Posterior vena cava (tissue), 2 donors: Measurements from ENCODE around the gene NUDT3. TPM values are rescaled to one million over a fixed set of nuclear protein-coding genes. Genes with fewer than 3 reads are reported as not detected.

Experiments used
- DNase-seq: peaks from one replicate; pipeline ENCODE4 v3.0.0-alpha.2; 2020; ENCODE audit warnings: low spot score
- intact Hi-C, 2 donors: fragments of 100-400 bp; cut with DNase I; formaldehyde crosslinking; loops; one replicate each; pipeline versions ENCODE4 v1.14.1 to v1.14.2; 2022 to 2023
- total RNA-seq, 2 donors: library from RNA; stranded (reverse); fragmentation: NEBNext Ultra II Directional; extraction: Animal tissue kit (Norgen Biotek cat#: 25700); gene quantifications; one replicate each; pipeline ENCODE4 v1.2.1, GENCODE V29; 2021
- donor health status: DM: yes; HTN: yes; CAD: no.
- donor health status: DM: yes; HTN: yes; CAD: no.

NUDT3 gene
- total RNA-seq, 2 donors from 2014 or later: 41.9 to 49.9 TPM

DNA sequence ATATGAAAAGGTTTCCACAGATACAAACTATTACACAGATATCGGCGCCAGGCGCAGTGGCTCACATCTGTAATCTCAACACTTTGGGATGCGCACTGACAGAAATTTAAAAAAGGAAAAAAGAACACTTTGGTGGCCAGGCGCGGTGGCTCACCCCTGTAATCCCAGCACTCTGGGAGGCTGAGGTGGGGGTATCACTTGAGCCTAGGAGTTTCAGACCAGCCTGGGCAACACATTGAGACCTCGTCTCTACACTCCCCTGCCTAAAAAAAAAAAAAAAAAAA, 41.6 kb downstream of the NUDT3 start:
- intact Hi-C loops: no loop called here
- DNase-seq: no peak

DNA sequence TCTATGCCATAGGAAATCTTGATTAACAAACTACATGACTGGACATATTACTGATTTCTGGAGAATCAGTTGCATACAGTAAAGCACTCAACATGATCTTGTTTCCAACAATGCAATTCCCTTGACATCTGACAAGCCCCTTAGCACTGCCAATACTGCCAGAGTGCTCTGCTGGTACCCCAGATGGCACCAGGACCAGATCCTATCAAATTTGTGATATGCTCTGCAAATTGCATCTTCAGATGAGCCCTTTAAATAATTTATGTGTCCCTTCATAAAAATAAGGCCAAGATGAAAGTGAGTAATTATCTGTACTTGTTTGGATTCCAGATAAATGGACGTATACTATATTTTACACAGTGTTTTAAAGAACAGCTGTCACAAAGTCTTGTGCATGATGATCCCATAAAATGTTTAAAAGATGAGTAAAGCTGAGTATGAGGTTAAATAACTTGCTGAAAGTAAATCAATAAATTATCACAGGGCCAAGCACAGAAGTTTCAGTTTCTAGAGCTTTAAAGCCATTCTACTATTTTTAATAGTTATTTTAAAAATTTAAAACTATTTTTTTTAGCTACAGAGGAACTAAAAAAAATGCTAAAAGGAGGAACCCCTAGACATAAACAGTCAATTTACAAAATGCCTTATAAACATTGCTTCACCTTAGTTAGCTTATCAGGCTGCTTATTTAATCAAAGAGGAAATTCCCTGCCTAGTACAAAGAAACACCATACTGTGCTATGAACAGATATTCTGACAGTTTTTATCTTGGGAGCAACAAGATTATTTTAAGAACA, 42.1 kb downstream of the NUDT3 start:
- intact Hi-C loops: no loop called here
- no peak for DNase-seq

DNA sequence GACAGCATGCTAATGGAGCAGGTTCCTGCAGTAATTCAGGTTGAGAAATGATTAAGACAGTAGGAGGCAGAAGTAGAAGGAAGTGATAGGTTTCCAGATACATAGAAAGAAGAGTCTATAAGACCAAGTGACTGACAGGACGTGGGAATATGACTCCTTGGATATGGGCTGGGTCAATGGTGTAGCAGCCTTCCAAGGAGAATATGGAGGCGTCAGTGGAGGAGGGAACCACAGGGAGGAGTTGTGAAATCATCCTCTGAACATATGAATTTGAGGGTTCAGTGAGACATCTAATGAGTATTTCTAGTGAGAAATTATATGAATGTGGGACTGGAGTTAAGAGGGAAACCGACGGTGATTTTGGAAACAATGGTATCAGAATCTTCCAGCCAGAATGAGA, 43.3 kb downstream of the NUDT3 start:
- intact Hi-C loops: no loop called here
- no peak for DNase-seq

DNA sequence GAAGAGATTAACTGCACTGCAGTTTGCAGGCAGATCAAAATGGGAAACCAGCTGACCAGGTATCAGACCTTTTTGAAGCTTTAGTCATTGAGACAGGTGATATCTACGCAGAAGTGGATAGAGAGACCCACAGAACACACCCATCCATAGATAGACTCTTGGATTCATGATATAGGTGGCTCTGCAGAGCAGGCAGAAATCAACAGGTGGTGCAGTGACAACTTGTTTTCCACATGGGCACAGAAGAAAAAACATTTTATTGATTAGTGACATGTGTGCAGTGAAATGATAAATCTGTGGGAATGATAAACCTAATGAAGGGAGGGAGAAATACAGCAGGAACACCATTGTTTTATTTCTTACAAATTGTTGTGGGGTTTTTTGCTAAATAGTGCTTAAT, 45.2 kb downstream of the NUDT3 start:
- intact Hi-C loops: no loop called here

DNA sequence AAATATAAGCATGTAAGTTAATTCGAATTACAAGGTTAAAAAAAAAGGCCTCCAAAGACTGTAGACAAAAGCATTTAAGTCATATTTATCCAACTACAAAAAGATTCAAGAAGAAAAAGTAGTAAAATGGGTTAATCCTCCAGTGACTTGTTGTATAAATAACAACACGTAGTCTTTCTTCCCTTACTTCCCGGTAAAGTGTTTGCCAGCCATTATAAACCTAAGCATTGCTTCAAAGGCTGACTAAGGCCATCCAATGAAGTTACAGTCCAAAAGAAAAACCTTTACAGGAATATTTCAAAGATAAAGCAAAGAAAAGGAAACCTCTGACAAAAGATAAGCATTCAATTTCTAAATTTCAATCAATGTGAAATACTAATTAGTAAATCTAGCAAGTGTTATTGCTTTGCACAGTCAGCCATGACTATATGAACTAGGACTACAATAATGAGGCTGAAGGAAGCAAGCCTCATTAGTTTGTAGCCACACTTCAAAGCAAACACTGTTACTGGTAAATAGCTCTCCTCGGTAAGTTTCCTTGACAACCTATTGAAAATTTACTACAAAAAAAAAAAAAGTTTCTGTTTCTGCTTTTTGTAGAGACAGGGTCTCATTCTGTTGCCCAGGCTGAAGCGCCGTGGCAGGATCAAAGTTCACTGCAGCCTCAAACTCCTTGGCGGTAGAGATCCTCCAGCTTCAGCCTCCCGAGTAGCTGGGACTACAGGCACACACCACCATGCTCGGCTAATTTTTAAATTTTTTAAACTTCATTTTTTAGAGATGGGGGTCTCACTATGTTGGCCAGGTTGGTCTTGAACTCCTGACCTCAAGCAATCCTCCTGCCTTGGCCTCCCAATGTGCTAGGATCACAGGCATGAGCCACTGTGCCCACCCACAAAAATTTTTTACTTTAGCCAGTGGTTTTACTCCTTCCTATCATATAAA, 46.0 kb downstream of the NUDT3 start:
- DNase-seq: no peak
- intact Hi-C loops: no loop called here

More for the DNA sequence above, 45.2 kb downstream of the NUDT3 start:
- no peak for DNase-seq

DNA sequence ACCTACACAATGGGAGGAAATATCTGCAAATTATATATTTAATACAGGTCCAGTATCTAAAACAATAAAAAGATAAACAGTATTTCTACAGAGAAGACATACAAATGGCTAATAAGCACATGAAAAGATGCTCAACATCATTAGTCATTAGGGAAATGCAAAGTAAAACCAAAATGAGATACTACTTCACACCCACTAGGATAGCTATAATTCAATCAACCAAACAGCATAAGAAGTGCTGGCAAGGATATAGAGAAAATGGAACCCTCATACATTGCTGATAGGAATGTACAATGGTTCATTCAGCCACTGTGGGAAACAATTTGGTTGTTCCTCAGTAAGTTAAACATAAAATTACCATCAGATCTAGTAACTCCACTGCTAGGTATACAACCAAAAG, 48.7 kb downstream of the NUDT3 start:
- DNase-seq: no peak
- intact Hi-C loops: no loop called here

DNA sequence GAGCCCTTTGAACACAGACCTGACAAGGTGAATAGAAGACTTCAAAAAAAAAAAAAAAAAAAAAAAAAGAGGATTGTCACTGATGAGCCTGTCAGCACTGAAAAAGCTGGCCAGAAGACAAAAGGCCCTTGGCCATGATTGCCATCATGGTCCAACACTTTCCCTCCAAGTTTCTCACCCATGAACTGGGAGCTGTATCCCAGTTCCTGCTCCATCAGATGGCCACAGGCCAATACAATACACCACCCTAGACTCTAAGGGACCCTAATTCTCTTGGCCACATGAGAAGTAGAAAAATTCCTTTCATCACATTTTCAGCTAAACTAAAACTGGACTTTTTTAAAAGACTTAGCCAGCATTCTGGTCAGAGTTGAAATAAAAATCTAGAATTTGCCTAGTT, 50.2 kb downstream of the NUDT3 start:
- intact Hi-C loops: no loop called here

DNA sequence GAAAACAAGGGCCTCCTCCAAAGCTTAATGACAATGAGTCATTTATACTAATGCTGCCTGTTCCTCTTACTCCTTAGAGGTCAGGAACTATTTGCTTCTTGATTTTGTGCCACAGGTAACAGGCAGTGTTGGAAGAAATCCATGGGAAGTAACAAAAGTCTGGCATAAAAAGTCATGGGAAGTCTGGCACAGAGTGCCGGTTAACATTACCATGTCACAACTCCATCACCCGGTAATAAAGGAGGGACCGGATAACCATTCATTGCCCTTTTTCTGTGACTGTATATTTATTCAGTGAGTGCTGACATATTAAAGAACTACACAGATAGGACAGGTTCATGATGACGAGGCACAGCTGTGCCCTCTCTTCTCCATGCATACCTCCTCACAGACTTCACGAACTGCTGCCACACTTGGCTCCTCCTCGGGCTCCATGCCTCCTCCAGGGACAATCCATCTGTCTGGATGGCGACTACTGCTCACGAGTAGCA, 50.9 kb downstream of the NUDT3 start:
- intact Hi-C loops: no loop called here
- no peak for DNase-seq

More for the DNA sequence above, 50.2 kb downstream of the NUDT3 start:
- DNase-seq: no peak

DNA sequence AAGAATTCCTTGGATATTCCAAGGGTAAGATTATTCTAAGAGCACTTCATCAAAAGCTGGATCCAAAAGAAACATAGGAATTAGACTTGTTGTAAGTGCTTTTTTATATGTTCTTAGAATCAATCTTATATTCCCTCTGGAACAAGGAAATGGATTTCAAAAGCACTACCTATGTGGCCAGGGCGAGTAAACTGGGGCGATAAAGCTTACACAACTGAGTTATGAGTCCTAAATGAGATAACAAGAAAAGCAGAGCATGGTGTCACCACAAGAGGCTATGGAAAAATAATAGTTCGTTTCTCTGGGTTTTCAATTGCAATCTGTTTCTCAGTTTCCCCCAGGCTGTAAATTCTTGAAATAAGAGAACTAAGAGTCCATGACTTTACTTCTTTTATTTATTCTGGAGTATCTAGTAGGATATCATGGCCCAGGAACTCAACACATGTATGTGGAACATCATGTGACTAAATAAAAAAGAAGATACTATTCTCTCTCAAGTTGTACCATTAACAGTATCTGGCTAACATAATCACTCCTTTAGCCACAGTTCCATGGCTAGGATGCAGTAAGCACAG, 51.5 kb downstream of the NUDT3 start:
- DNase-seq: no peak
- intact Hi-C loops: no loop called here

DNA sequence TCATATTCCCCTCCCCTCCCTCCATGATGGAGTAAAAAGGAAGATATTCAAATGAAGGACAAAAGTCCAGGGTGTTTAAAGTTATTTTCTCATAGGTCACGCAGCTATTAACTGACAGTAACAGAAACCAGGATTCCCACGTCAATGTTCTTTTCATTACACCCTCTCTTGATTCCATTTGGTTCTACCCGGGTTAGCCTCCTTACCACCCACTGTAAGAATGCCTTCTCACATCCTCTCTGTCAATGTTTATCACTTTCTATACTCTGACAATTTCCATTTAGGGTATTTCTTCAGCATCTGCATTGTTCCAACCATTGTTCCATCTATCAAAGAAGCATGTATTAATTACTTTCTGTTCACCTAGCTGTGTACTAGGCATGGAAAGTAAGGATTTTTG, 52.1 kb downstream of the NUDT3 start:
- DNase-seq: no peak
- intact Hi-C loops: no loop called here

DNA sequence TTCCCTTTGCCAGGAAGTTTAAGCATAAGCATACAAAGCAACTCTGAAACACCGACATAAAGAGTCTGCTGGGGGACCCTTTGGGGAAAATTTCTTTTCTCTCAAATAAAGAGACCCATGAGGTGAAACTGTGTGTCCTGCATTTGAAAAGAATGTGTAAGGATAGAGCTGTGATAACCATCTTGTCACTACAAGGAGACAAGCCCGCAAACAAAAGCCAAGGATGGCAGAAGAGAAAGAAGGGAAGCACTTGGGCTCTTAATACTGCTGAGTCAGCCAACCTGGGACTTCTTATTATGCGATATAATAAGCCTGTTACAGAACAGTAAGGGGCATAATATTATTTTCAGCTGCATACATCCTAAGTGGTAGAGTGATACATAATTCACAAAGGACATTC, 52.5 kb downstream of the NUDT3 start:
- intact Hi-C loops: no loop called here
- no peak for DNase-seq

DNA sequence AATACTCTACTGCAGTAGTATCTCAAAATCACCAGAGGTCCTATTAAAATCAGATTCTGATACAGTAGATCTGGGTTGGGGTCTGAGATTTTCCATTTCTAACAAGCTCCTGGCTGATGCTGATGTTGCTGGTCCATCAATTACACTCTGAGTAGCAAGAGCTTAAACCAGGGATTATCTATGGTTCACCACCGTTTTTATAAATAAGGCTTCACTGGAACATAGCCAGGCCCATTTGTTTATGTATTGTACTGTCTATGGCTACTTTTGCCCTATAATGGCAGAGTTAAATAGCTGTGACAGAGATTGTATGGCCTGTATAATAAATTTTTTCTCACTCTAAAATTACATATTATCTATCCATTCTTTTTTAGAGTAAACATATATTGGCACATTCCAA, 53.0 kb downstream of the NUDT3 start:
- intact Hi-C loops: no loop called here
- DNase-seq: no peak

DNA sequence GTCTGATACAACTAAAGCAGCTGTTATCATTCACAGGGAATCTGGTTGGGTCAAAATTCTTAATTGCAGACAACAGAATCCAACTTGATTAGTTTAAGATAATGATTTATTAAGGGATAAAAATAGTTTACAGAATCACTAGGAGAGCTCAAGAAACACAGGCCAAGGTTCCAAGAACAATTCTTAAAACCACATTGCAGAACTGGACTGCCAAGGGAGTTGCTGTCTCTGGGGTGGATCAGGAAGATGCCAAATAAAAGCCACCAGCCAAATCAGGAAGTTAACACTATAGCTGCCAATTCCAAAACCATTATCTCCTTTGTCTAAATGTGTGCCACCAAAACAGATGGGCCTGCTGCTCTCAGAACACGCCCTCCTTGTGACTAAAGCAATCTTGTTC, 53.7 kb downstream of the NUDT3 start:
- intact Hi-C loops: no loop called here
- DNase-seq: no peak

DNA sequence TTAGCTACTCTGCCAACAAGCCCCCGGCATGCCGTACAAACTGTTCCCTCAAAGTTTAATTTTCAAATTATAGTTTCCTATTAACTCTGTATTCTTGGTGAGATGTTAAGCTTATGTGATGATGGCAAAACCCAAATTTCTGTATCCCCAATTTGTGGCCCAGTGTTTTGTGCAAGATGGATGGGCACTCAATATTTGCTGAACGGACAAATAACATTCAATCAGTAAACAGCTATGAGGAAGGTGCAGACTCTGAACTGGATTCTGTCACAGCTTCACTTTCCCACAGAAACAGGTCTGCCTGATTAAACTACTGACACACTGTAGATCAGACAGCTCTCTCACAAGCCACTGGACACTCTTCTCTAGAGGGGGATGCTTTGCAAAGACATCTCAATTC, 54.1 kb downstream of the NUDT3 start:
- intact Hi-C loops: no loop called here
- DNase-seq: no peak

DNA sequence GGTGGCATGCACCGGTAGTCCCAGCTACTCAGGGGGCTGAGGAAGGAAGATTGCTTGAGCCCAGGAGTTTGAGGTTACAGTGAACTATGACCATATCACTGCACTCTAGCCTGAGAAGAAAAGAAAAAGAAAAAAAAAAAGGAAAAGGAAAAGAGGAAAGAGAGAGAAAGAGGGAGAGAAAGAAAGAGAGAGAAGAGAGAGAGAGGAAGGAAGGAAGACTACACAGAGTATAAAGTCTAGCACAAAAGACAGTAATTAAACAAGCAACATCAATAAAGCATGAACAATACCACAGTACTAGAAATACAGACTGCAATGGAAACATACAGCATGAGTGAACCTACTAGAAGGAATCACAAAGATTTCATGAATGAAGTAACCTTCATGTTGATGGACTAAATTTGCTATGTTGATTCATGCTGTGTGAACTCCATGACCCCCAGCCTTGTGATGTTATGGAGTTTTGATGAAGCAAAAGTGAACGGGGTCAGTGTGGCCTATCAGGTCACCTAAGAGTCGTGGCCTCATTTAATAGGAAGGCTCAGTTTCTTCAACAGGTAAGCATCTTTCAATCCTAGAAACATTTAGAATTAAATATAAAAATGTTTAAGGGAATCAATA, 57.6 kb downstream of the NUDT3 start:
- intact Hi-C loops: no loop called here

DNA sequence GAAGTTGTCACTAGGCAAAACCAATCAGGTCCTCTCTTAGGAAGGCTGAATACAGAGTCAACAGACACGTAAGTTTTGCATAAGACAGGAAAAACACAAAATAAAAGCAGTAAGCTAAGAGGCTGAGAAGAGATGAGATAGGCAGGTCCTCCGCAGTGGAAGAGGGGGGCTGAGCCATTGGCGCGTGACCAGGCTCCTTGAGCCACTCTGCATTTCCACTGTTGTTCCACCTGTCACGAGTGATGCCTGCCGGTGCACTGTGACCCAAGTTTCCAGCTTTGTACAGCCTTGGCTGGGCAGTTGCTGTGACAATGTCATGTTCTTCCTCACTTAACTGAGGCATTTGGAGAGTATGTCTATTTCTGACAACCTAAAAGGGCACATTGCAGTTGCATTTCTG, 58.6 kb downstream of the NUDT3 start:
- intact Hi-C loops: no loop called here

More for the DNA sequence above, 57.6 kb downstream of the NUDT3 start:
- DNase-seq: no peak

DNA sequence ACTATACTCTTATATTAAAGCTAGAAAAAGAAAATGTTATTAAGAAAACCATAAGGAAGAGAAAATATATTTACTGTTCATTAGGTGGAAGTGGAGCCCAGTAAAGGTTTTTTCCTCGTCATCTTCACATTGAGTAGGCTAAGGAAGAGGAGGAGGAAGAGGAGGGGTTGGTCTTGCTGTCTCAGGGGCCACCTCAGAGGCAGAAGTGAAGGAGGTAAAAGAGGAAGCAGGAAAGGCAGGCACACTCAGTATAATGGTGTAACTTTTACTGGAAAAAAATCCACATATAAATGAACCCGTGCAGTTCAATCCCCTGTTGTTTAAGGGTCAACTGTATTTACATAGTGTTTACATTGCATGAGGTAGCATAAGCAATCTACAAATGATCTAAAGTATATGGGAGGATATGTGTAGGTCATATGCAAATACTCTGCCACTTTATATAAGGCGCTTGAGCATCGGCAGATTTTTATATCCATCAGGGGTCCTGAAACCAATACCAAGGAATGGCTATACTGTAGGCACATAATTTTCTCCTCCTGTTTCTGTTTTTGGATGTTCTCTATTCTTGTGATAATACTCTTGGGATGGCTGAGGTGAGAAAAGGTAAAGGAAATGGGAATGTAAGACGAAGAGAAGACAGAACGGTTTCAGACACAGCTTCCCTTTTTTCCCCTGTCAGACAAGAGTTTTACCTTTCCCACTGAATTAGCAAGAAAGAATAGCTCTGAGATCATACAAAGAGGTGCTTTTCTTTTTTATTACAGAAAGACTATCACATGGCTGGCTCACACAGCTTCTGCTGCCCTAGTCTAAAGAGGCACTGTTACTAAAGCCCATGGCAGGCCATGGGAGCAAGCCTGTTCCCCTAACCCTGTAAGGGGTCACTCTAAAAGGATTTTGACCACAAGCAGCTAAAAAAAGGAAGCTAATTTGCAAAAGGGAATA, 59.9 kb downstream of the NUDT3 start:
- intact Hi-C loops: no loop called here

More for the DNA sequence above, 58.6 kb downstream of the NUDT3 start:
- DNase-seq: no peak

DNA sequence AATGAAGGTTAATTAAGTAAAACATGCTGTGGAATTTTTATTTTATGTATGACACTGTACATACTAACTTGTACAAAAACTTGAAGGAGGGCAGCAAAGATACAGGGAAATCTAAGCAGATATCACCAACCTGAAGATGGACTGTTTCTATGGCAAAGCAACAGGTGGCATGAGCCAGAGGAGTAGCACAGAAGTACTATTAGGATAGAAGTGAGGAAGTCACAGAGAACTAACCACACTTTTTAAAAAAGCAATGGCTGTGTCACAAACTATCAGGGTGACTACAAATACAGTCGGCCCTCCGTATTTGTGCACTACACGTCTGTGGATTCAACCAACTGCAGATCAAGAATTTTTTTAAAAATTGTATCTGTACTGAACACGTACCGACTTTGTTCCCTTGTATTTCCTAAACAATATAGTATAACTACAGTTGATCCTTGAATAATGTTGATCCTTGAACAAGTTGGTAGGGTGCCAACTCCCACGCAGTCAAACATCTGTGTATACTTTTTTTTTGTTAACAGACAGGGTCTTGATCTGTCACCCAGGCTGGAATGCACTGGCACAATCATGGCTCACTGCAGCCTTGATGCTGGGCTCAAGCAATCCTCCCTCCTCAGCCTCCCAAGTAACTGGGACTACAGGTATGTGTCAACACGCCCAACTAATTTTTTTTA, 61.0 kb downstream of the NUDT3 start:
- no peak for DNase-seq
- intact Hi-C loops: no loop called here

More for the DNA sequence above, 59.9 kb downstream of the NUDT3 start:
- no peak for DNase-seq
